ENCODE results near the gene RPLP1. TPM values are rescaled to one million over a fixed set of nuclear protein-coding genes. Genes with fewer than 3 reads are reported as not detected.

The RPLP1 gene
- total RNA-seq, 2 donors from 2014 or later: 1,031 to 1,042 TPM

- peak in 1 of 2 donors; percentile 53 for ATAC-seq
- intact Hi-C loops (cut with DNase I): no loop called here
- no peak for DNase-seq
Measured at GRCh38 chr15:69484837-69485236, 32.2 kb downstream of the RPLP1 start.

- no peak for ATAC-seq
- intact Hi-C loops (cut with DNase I): no loop called here
Measured at GRCh38 chr15:69486481-69487110, 34.0 kb downstream of the RPLP1 start.

DNA sequence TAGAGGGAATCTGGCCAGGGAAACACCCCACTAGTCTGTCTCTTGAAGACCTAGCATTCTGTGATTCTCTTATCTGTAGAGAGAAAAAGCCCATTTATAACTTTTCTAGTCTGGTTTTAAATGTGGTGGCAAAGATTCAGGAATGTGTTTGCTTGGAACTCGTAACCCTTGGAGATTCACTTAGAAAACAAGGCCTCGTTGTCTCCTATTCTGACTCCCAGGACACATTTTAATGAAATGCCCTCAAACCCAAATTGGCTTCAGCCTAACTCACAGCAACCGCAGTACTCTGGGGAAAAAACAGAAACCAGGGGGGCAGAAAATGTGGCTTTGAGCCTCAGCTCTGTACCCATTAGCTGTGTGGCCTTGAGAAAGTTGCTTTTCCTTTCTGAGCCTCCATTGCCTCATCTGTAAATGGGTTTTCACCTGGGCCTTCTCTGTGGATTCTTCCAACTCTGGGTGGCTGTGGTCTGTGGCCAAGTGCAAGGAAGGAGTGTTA, 36.5 kb downstream of the RPLP1 start:
- DNase-seq: no peak
- intact Hi-C loops (cut with DNase I): no loop called here
- peak; percentile 55 to 64 for ATAC-seq

More at GRCh38 chr15:69486481-69487110, 34.0 kb downstream of the RPLP1 start:
- no peak for DNase-seq

DNA sequence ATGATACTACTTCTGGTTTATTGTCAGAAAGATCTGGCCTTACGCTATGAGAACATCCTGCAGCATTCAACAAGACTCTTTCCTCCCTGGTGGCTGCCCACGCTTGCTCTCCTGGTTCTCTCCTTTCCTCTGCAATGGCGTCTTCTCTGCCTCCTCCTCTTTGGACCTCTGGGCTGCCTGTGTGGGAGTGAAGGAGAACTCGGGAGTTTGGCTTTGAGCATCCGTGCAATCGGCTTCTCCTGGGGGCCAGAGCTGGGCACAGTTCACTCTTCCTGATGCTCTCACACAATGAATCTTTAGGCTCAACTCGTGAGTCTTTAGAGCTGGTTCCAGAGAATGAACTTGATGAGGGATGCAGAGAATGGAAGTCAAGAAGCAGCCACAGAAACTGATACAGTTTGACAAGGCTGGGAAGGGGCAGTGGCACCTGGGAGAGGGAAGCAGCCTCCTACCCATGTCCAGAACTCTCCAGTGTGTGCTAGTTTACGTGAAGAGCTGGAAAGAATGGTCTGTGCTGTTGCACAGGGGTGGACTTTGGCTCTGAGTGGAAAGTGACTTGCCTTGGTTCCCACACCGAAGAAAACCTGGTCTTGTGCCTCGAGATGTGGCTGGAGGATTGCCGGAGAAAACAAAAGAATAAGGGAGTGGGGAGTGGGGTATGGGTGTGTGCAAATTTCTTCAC, 37.9 kb downstream of the RPLP1 start:
- intact Hi-C loops (cut with DNase I): no loop called here
- peak; percentile 49 to 58 for ATAC-seq
- no peak for DNase-seq

DNA sequence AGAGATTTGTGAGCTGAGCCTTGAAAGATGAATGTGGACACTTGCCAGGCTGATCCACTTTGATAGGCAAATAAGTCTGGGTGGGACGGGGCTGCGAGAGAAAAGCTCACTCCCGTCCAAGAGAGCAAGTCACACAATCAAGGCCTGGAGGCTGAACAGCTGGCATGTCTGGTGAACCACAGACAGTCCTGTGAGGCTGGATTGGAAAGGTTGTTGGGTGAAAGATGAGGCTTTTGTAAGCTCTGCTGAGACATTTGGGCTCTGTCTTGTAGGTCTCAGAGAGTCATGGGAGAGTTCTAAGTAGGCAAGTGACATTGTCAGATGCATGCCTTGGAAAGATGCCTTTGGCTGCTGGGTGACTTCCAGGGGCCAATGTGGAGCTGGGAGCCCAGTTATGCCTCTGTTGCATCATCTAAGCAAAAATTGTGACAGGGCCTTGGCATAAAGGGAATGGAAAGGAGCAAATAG, 38.5 kb downstream of the RPLP1 start:
- DNase-seq (peak; percentile 47), ATAC-seq (peak; percentile 66 to 88)
- intact Hi-C loops (cut with DNase I): no loop called here

- intact Hi-C loops (cut with DNase I): no loop called here
- no peak for DNase-seq
Measured at GRCh38 chr15:69493406-69493805, 40.8 kb downstream of the RPLP1 start.

GRCh38 chr15:69496001-69496400, 43.4 kb downstream of the RPLP1 start:
- intact Hi-C loops (cut with DNase I): no loop called here
- ATAC-seq (no peak), DNase-seq (no peak)

More at GRCh38 chr15:69493406-69493805, 40.8 kb downstream of the RPLP1 start:
- no peak for ATAC-seq

- intact Hi-C loops (cut with DNase I): no loop called here
- ATAC-seq: no peak
- DNase-seq: no peak
Measured at GRCh38 chr15:69497076-69497475, 44.5 kb downstream of the RPLP1 start.

DNA sequence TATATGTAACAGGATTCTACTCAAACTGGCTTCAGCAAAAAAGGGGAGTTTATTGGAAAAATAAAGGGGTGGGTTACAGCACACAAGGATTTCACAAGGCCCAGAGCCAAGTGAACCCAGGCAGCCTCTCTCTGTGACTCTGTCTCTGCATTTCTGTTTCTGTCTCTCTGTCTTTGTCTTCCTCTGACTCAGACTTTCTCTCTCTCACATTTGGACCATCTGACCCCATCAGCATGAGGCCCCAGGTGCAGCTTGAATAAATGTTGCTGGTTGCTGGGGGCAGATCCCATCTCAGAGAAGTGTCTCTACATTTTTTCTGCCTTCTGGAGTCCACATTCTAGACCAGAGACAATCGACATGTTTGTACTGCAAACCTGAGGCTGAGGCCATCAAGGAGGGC, 45.0 kb downstream of the RPLP1 start:
- intact Hi-C loops (cut with DNase I): no loop called here
- DNase-seq: no peak
- ATAC-seq: no peak

- ATAC-seq: no peak
- intact Hi-C loops (cut with DNase I): no loop called here
Measured at GRCh38 chr15:69498282-69498681, 45.7 kb downstream of the RPLP1 start.

GRCh38 chr15:69498987-69499386, 46.4 kb downstream of the RPLP1 start:
- ATAC-seq (no peak), DNase-seq (no peak)
- intact Hi-C loops (cut with DNase I): no loop called here

More at GRCh38 chr15:69498282-69498681, 45.7 kb downstream of the RPLP1 start:
- DNase-seq: no peak

GRCh38 chr15:69499521-69500211, 47.0 kb downstream of the RPLP1 start:
- intact Hi-C loops (cut with DNase I): no loop called here
- ATAC-seq: peak; percentile 82 to 84
- DNase-seq: peak; percentile 35

- intact Hi-C loops (cut with DNase I): no loop called here
- ATAC-seq: peak in 1 of 2 donors; percentile 14
Measured at GRCh38 chr15:69500339-69500738, 47.7 kb downstream of the RPLP1 start.

DNA sequence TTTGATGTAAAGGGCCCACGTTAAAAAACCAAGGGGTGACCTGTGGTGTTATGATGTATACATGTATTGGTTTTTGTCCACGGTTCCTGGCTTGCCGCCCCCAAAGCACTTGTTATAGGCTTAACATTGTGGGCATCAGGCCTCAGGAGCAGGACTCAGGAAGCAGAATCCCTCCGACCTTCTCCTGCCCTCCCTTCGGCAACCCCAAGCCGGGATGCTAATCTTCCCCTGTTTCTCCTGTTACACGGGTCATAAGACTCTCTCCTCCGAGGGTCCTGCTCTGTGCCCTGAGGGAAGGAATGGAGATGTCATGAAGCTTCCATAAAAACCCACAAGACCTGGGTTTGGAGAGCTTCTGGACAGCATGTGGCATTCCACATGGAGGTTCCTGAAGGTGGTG, 48.8 kb downstream of the RPLP1 start:
- DNase-seq (no peak), ATAC-seq (no peak)
- intact Hi-C loops (cut with DNase I): no loop called here

More at GRCh38 chr15:69500339-69500738, 47.7 kb downstream of the RPLP1 start:
- DNase-seq: no peak

DNA sequence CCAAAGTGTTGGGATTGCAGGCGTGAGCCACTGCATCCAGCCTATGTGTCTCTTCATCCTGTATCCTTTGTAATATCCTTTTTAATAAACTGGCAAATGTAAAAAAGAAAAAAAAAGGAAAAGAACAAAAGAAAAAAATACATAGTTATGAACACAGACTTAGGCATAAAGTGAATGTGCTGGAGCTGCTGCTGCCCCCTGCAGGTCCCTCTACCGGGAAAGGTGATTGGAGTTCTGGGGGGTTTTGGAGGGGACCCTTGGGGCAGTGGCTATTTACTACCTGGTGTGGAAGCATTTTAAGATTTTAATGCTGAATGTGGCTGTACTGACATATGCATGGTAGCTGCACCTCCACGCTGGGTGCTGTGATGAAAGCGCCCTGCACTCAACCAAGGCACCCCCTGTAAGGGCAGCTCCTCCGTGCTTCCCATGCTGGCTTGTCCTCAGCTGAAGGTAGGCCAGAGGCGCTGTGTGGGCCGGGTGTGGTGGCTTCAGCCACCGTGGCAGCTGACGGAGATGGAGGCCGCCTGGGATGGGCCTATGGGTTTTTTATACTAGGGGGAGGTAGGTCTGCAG, 49.9 kb downstream of the RPLP1 start:
- DNase-seq: no peak
- ATAC-seq: no peak
- intact Hi-C loops (cut with DNase I): no loop called here

DNA sequence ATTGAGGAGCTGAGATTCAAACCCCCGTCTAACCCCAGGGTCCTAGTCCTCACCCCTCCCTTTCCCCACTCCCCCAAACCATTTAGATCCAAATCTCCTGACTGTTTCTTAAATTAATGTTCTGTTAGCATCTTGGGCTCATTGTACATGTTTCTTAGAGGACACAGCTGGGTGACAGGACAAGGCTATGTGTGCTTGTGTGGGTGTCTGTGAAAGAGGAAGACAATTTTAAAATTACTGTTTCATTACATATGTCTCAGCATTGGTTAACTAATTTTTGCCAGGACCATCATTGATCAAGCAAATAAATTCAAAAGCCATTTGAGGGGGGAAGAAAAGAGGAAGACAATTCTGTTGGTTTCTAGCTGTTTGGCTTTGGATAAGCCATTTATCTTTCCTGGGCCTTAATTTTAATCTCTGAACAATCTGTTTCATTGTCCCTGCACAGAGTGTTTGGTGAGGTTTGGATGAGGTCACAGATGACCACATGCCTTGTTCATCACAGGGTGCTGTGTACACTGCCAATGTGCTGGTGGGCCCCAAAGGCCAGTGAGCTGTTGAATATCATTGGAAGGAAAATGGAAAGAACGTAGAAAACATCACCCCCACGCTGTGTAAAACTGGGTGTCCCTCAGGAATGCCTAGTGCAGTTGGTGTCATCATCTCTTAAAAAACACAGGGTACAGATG, 51.9 kb downstream of the RPLP1 start:
- ATAC-seq (peak in 1 of 2 donors; percentile 42), DNase-seq (no peak)
- intact Hi-C loops (cut with DNase I): no loop called here
